SU-DHL-6 (cell line): ENCODE measurements around the gene CDH23.

Source experiments
- H2AFZ ChIP-seq: fragments of 200-600 bp; sonication (generic); 2 replicates; pipeline ENCODE4 v1.6.1; 2014; ENCODE audit warnings: low read depth, mild to moderate bottlenecking, moderate library complexity, mixed read lengths, antibody characterized with exemption, low read length; ENCODE audit not compliant: severe bottlenecking
- H3F3A ChIP-seq: fragments of 200-600 bp; shearing (Covaris generic); 2 replicates; pipeline ENCODE4 v1.6.0; 2016; ENCODE audit warnings: antibody characterized with exemption, mild to moderate bottlenecking; ENCODE audit not compliant: insufficient read depth
- H3K27ac ChIP-seq: fragments of 200-600 bp; sonication (generic); 2 replicates; pipeline ENCODE4 v1.5.1; 2016; ENCODE audit warnings: low read depth, mild to moderate bottlenecking, low read length, moderate library complexity, mixed read lengths
- H3K27me3 ChIP-seq: fragments of 200-600 bp; sonication (generic), shearing (Covaris generic); 2 replicates; pipeline ENCODE4 v1.6.0; 2014; ENCODE audit warnings: mild to moderate bottlenecking, low read length
- H3K36me3 ChIP-seq: fragments of 200-600 bp; sonication (generic); 2 replicates; pipeline ENCODE4 v1.6.1; 2014; ENCODE audit warnings: mild to moderate bottlenecking, low read length, mixed read lengths
- H3K4me2 ChIP-seq: fragments of 300-600, 200-600 bp; shearing (Covaris generic), sonication (generic); 2 replicates; pipeline ENCODE4 v1.6.0; 2014; ENCODE audit warnings: low read length, low read depth, mild to moderate bottlenecking; ENCODE audit not compliant: poor library complexity, severe bottlenecking
- H3K4me3 ChIP-seq: fragments of 200-600 bp; sonication (generic); 2 replicates; pipeline ENCODE4 v1.5.1; 2014; ENCODE audit warnings: antibody characterized with exemption, low read length, mild to moderate bottlenecking, mixed read lengths; ENCODE audit not compliant: insufficient read depth, poor library complexity, severe bottlenecking
- H3K79me2 ChIP-seq: fragments of 200-600 bp; sonication (generic); 2 replicates; pipeline ENCODE4 v1.6.1; 2014; ENCODE audit warnings: mild to moderate bottlenecking, low read length, moderate library complexity; ENCODE audit not compliant: insufficient read depth
- H3K9ac ChIP-seq: fragments of 200-600 bp; sonication (generic); 2 replicates; pipeline ENCODE4 v1.7.0; 2014; ENCODE audit warnings: mild to moderate bottlenecking, low read length
- H3K9me2 ChIP-seq: fragments of 200-600 bp; sonication (generic); replicated peaks from 2 replicates; pipeline ENCODE4 v1.6.1; 2014; ENCODE audit warnings: low read length; ENCODE audit not compliant: insufficient read depth
- H3K9me3 ChIP-seq: fragments of 200-600 bp; sonication (generic); 2 replicates; pipeline ENCODE4 v1.6.1; 2014; ENCODE audit warnings: low read length, mixed read lengths; ENCODE audit not compliant: insufficient read depth
- H4K20me1 ChIP-seq: fragments of 200-600 bp; sonication (generic); 2 replicates; pipeline ENCODE4 v1.6.1; 2014; ENCODE audit warnings: low read depth, mild to moderate bottlenecking, antibody characterized with exemption, low read length, moderate library complexity, mixed read lengths
- EZH2phosphoT487 ChIP-seq: fragments of 200-600 bp; sonication (generic), shearing (Covaris generic); conservative IDR thresholded peaks from 2 replicates; pipeline ENCODE4 v1.6.1; 2018; ENCODE audit warnings: mild to moderate bottlenecking, antibody characterized with exemption, low read length, moderate library complexity, mixed read lengths
- TF ChIP-seq, protein P1 (sequence below): fragments of 200-600 bp; sonication (generic); IDR thresholded peaks from one replicate; pipeline ENCODE4 v1.5.1; 2017; ENCODE audit warnings: antibody characterized with exemption, mild to moderate bottlenecking, low read length, moderate library complexity; ENCODE audit not compliant: insufficient read depth, poor library complexity, severe bottlenecking

The CDH23 gene

DNA sequence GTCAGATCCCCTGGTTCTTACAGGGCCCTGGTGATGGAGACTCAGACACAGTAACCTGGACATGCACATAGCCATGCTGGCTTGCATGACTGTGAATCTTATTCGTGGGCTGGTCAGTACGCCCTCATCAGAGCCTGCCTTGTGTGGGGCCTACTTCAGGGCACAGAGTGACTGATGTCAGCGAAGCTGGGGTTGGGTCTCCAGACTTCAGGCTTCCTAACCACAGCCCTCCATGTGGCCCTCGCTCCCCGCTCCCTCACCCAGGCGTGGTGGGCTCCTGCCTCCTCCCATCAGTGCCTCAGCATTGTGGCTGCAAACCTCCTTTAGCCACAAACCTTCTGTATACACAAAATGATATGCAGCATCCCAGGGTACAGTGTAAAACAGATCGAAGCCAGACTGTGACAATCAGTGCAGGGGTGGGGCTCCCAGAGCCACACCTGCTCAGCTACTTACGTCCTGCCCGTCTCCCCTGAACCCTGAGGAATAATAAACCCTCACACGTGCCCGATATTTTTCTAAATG, 329.9 kb downstream of the CDH23 start:
- H3K27ac ChIP-seq, result peak overlapping the region; percentile 62
- TF ChIP-seq, protein P1, sequence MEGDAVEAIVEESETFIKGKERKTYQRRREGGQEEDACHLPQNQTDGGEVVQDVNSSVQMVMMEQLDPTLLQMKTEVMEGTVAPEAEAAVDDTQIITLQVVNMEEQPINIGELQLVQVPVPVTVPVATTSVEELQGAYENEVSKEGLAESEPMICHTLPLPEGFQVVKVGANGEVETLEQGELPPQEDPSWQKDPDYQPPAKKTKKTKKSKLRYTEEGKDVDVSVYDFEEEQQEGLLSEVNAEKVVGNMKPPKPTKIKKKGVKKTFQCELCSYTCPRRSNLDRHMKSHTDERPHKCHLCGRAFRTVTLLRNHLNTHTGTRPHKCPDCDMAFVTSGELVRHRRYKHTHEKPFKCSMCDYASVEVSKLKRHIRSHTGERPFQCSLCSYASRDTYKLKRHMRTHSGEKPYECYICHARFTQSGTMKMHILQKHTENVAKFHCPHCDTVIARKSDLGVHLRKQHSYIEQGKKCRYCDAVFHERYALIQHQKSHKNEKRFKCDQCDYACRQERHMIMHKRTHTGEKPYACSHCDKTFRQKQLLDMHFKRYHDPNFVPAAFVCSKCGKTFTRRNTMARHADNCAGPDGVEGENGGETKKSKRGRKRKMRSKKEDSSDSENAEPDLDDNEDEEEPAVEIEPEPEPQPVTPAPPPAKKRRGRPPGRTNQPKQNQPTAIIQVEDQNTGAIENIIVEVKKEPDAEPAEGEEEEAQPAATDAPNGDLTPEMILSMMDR, result no peak
- TF ChIP-seq EZH2phosphoT487, result no peak

DNA sequence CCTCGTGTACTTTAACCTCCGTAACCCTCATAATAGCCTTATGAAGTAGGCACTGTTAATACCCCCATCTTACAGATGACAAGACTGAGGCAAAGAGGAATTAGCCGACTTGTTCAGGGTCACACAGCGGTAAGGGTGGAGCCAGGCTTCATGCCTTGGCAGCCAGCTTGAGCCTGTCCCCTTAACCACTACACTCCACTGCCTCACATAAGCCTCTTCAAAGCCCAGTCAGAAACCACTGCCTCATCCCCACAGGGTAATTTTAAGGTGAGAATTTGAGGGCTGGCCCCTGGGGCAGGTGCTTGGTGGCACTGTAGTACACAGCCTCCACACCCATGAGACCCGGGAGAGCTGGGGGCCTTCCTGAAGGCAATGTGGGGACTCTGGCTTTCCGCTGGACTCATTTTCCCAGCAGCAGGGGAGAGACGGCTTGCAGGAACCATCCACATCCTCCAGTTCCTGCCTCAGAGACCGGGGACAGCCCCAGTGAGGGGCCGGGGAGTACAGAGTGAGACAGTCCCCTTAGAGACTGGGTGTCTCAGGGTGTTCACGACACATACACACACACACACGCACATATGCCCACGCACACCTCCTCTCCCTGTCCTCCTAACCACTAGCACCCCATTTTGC, 330.5 kb downstream of the CDH23 start:
- Histone ChIP-seq H3K9me3 (no peaks in the 10 kb centered on the region), H2AFZ (no peak overlapping the region), H3F3A (no peaks in the 10 kb centered on the region), H3K36me3 (no peaks in the 10 kb centered on the region), H4K20me1 (no peaks in the 10 kb centered on the region), H3K9me2 (no peaks in the 10 kb centered on the region), H3K79me2 (no peaks in the 10 kb centered on the region), H3K4me3 (no peak overlapping the region), H3K4me2 (peak overlapping the region; percentile 14), H3K27me3 (no peaks in the 10 kb centered on the region), H3K27ac (peak overlapping the region; percentile 62), H3K9ac (peak overlapping the region; percentile 6; the same call in 1 of the 2 replicates)
- TF ChIP-seq EZH2phosphoT487, result no peak
- TF ChIP-seq, protein P1, result no peak

More for the DNA sequence above, 329.9 kb downstream of the CDH23 start:
- H4K20me1 ChIP-seq, result no peaks in the 10 kb centered on the region
- no peak overlapping the region for H3K9ac ChIP-seq
- no peak overlapping the region for H3K4me2 ChIP-seq
- H3K36me3 ChIP-seq, result no peaks in the 10 kb centered on the region
- H3K27me3 ChIP-seq, result no peaks in the 10 kb centered on the region
- no peak overlapping the region for H2AFZ ChIP-seq
- no peaks in the 10 kb centered on the region for H3K79me2 ChIP-seq
- no peaks in the 10 kb centered on the region for H3K9me2 ChIP-seq
- H3K9me3 ChIP-seq, result no peaks in the 10 kb centered on the region
- no peak overlapping the region for H3K4me3 ChIP-seq
- no peaks in the 10 kb centered on the region for H3F3A ChIP-seq

DNA sequence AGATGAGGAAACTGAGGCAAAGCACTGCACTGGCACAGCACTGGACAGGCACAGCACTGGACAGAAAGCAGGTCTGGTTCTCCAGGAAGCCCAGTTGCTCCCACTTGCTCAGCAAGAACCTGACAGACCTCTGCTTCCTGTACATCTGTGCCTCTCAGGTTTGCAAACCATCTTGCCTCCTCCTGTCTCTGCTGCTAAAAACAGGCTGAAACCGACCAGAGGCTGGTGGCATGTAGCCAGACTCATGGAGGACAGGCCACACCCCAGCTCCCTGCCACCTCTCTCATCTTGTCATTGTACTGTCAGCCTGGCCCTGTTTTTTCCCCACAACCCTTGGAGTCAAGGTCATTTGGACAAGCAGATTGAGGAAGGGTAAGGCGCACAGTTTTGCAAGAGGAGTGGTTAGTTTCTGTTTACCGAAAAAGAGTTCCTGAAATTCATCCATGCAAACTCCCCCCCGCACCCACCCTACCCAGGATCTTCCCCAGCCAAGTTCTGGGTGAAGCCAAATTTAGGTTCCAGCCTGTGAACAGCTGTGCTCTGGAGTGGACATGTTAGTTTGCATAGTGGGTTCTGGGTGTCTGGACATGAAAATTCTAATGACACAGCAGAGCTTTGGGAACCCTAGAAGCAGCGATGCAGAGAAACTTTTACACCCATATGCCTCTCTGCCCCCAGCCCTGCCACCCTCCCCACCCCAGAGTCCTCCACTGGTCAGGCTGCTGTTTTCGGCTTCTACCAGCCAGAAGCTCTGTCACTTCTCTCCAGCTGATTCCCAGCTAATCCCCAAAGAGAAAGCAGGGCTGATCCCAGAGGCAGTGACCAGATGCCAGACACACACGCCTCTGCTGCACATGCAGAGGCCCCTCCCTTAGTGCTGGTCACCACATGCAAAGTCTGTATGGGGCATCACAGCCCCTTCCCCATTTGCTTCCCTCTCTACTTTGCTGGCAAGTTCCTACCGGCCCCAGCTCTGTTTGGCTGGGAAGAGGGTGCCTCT, 331.3 kb downstream of the CDH23 start:
- Histone ChIP-seq H3K4me2 (peak overlapping the region; percentile 14), H4K20me1 (no peaks in the 10 kb centered on the region), H3K27ac (peak overlapping the region; percentile 62), H3K79me2 (no peaks in the 10 kb centered on the region), H3K27me3 (no peaks in the 10 kb centered on the region), H3K9me2 (no peaks in the 10 kb centered on the region), H3K36me3 (no peaks in the 10 kb centered on the region), H3K9ac (peak overlapping the region; percentile 6; the same call in 1 of the 2 replicates), H3K9me3 (no peaks in the 10 kb centered on the region), H3K4me3 (no peak overlapping the region), H2AFZ (no peak overlapping the region), H3F3A (no peaks in the 10 kb centered on the region)
- no peak for TF ChIP-seq EZH2phosphoT487
- TF ChIP-seq, protein P1, result no peak
